HG03565 (cell line): ENCODE data around the gene C2orf81.

Experiments
- ATAC-seq: cut with Tn5 transposase; IDR thresholded peaks from one replicate; pipeline ENCODE4 v1.9.1; 2021; ENCODE audit warnings: mild to moderate bottlenecking, moderate library complexity; ENCODE audit not compliant: unreplicated experiment

Gene C2orf81

GRCh38 chr2:74364533-74365505 lies 56.6 kb downstream of the C2orf81 start:
- no peak for ATAC-seq
